Osteoblast (primary cell): ENCODE data around the gene MYH11. TPM values are rescaled to one million over a fixed set of nuclear protein-coding genes. Genes with fewer than 3 reads are reported as not detected.
"Not testable (repeated sequence)": the region's sequence is repeated elsewhere in the genome, so short reads cannot be mapped to it uniquely, and the experiment has no call there.

Source experiments
- DNase-seq: peaks from one replicate; pipeline ENCODE4 v3.0.0; 2011; ENCODE audit warnings: low spot score, mixed read lengths; ENCODE audit not compliant: insufficient read length; ENCODE audit errors: missing footprints
- H2AFZ ChIP-seq: 2 replicates; pipeline ENCODE4 v1.6.0; 2011; ENCODE audit warnings: mild to moderate bottlenecking, low read length
- H3K27ac ChIP-seq: 2 replicates; pipeline ENCODE4 v1.5.1; 2011; ENCODE audit warnings: mild to moderate bottlenecking, low read depth, low read length, moderate library complexity
- H3K27me3 ChIP-seq: 2 replicates; pipeline ENCODE4 v1.6.0; 2012; ENCODE audit warnings: mild to moderate bottlenecking, control low read depth, inconsistent platforms, low read length, moderate library complexity; ENCODE audit not compliant: insufficient read depth
- H3K36me3 ChIP-seq: 2 replicates; pipeline ENCODE4 v1.5.1; 2011; ENCODE audit warnings: mild to moderate bottlenecking, low read length, control low read depth, moderate library complexity; ENCODE audit not compliant: insufficient read depth
- H3K4me1 ChIP-seq: 2 replicates; pipeline ENCODE4 v1.5.1; 2011; ENCODE audit warnings: mild to moderate bottlenecking, low read length, control low read depth, moderate library complexity; ENCODE audit not compliant: insufficient read depth
- H3K4me2 ChIP-seq: 2 replicates; pipeline ENCODE4 v1.6.0; 2011; ENCODE audit warnings: mild to moderate bottlenecking, low read length; ENCODE audit not compliant: insufficient read depth
- H3K4me3 ChIP-seq: fragments of 200-600 bp; sonication (generic); 3 replicates; pipeline ENCODE4 v1.5.1; 2012; ENCODE audit warnings: mild to moderate bottlenecking, low read length, inconsistent platforms; ENCODE audit not compliant: insufficient read depth
- H3K79me2 ChIP-seq: 2 replicates; pipeline ENCODE4 v1.6.0; 2012; ENCODE audit warnings: mild to moderate bottlenecking, low read length, control low read depth, inconsistent platforms; ENCODE audit not compliant: insufficient read depth
- H3K9me3 ChIP-seq: 2 replicates; pipeline ENCODE4 v1.5.1; 2011; ENCODE audit warnings: low read depth, low read length, control low read depth
- H4K20me1 ChIP-seq: 2 replicates; pipeline ENCODE4 v1.6.0; 2012; ENCODE audit warnings: mild to moderate bottlenecking, low read length, control low read depth; ENCODE audit not compliant: insufficient read depth
- CTCF ChIP-seq: IDR thresholded peaks from 2 replicates; pipeline ENCODE4 v1.5.1; 2011; ENCODE audit warnings: mild to moderate bottlenecking, low read depth, low read length, moderate library complexity; ENCODE audit errors: extremely low read depth
- total RNA-seq: library from RNA; depleted of rRNA; stranded (reverse); fragments of >200 nt; gene quantifications from 2 replicates; pipeline ENCODE4 v1.2.3, GENCODE V29; 2012

The MYH11 gene
- total RNA-seq, 1 donor: under 0.01 TPM

- peaks cover 13% of the 10 kb centered on the region for H3K36me3 ChIP-seq
- no peaks in the 10 kb centered on the region for H3K27me3 ChIP-seq
- H2AFZ ChIP-seq: no peak overlapping the region
- no peaks in the 10 kb centered on the region for H4K20me1 ChIP-seq
- no peaks in the 10 kb centered on the region for H3K79me2 ChIP-seq
- H3K9me3 ChIP-seq: no peaks in the 10 kb centered on the region
- DNase-seq: peak; percentile 80
- no peak for TF ChIP-seq CTCF
- H3K4me3 ChIP-seq: no peak overlapping the region
- H3K4me2 ChIP-seq: no peak overlapping the region
- H3K4me1 ChIP-seq: peaks cover 7% of the 10 kb centered on the region
- no peak overlapping the region for H3K27ac ChIP-seq
Observed at GRCh38 chr16:15729152-15729551, 127.7 kb downstream of the MYH11 start.

- not testable (repeated sequence) for DNase-seq, H3K4me2 ChIP-seq
Observed at GRCh38 chr16:15727697-15728096, 129.1 kb downstream of the MYH11 start.

GRCh38 chr16:15726715-15727114 is 130.1 kb downstream of the MYH11 start:
- H4K20me1 ChIP-seq: no peaks in the 10 kb centered on the region
- H3K27me3 ChIP-seq: no peaks in the 10 kb centered on the region
- H3K4me1 ChIP-seq: no peaks in the 10 kb centered on the region
- DNase-seq: no peak
- H3K36me3 ChIP-seq: peaks cover 17% of the 10 kb centered on the region
- no peak overlapping the region for H2AFZ ChIP-seq
- H3K4me2 ChIP-seq: no peak overlapping the region
- no peaks in the 10 kb centered on the region for H3K9me3 ChIP-seq
- H3K27ac ChIP-seq: no peak overlapping the region
- H3K79me2 ChIP-seq: no peaks in the 10 kb centered on the region
- H3K4me3 ChIP-seq: no peak overlapping the region
- no peak for TF ChIP-seq CTCF

More at GRCh38 chr16:15727697-15728096, 129.1 kb downstream of the MYH11 start:
- not testable (repeated sequence) for H3K79me2 ChIP-seq, H3K9me3 ChIP-seq, H4K20me1 ChIP-seq, H3K27ac ChIP-seq, H2AFZ ChIP-seq, H3K27me3 ChIP-seq, H3K4me1 ChIP-seq, H3K4me3 ChIP-seq
- H3K36me3 ChIP-seq: peaks cover 17% of the 10 kb centered on the region

GRCh38 chr16:15725641-15726240 is 131.1 kb downstream of the MYH11 start:
- Histone ChIP-seq H3K4me2 (no peak overlapping the region), H3K27ac (no peak overlapping the region), H3K27me3 (no peaks in the 10 kb centered on the region), H3K4me3 (no peak overlapping the region), H2AFZ (no peak overlapping the region), H3K36me3 (peaks cover 17% of the 10 kb centered on the region), H3K9me3 (no peaks in the 10 kb centered on the region), H3K79me2 (no peaks in the 10 kb centered on the region), H4K20me1 (no peaks in the 10 kb centered on the region), H3K4me1 (no peaks in the 10 kb centered on the region)
- TF ChIP-seq CTCF: no peak
- DNase-seq: peak; percentile 53
